Fibroblast of pulmonary artery (primary cell): ENCODE results near the gene LRRTM2.

Source experiments
- DNase-seq: peaks from one replicate; pipeline ENCODE4 v3.0.0-alpha.2; 2010; ENCODE audit warnings: low read depth
- H3K4me3 ChIP-seq: replicated peaks from 2 replicates; pipeline ENCODE4 v1.5.1; 2011; ENCODE audit warnings: low read depth, mild to moderate bottlenecking, control low read depth, low read length, moderate library complexity
- CTCF ChIP-seq: IDR thresholded peaks from 2 replicates; pipeline ENCODE4 v1.5.1; 2011; ENCODE audit warnings: mild to moderate bottlenecking, control low read depth, low read length, inconsistent platforms; ENCODE audit errors: missing control alignments

The LRRTM2 gene

GRCh38 chr5:138832218-138832617 is 42.9 kb downstream of the LRRTM2 start:
- no peak for TF ChIP-seq CTCF
- no peak overlapping the region for H3K4me3 ChIP-seq
- DNase-seq: no peak

- no peak overlapping the region for H3K4me3 ChIP-seq
- DNase-seq: no peak
- no peak for TF ChIP-seq CTCF
These were observed 43.4 kb downstream of the LRRTM2 start for GRCh38 chr5:138831703-138832102.

GRCh38 chr5:138829341-138829740 is 45.8 kb downstream of the LRRTM2 start:
- no peak overlapping the region for H3K4me3 ChIP-seq
- no peak for TF ChIP-seq CTCF
- DNase-seq: peak; percentile 48

GRCh38 chr5:138828556-138828955 is 46.6 kb downstream of the LRRTM2 start:
- DNase-seq: no peak
- no peak overlapping the region for H3K4me3 ChIP-seq
- TF ChIP-seq CTCF: no peak

- peak; percentile 36 for DNase-seq
- no peak overlapping the region for H3K4me3 ChIP-seq
- peak; percentile 67 for TF ChIP-seq CTCF
These were observed 49.9 kb downstream of the LRRTM2 start for GRCh38 chr5:138824924-138825863.

GRCh38 chr5:138824516-138824915 is 50.6 kb downstream of the LRRTM2 start:
- DNase-seq: peak; percentile 52
- TF ChIP-seq CTCF: no peak
- H3K4me3 ChIP-seq: no peak overlapping the region

GRCh38 chr5:138820695-138821094 is 54.4 kb downstream of the LRRTM2 start:
- DNase-seq: no peak
- no peak overlapping the region for H3K4me3 ChIP-seq
- TF ChIP-seq CTCF: no peak
